ENCODE measurements around the gene RNF222. TPM values are rescaled to one million over a fixed set of nuclear protein-coding genes. Genes with fewer than 3 reads are reported as not detected.
"Not testable (repeated sequence)": the region's sequence is repeated elsewhere in the genome, so short reads cannot be mapped to it uniquely, and the experiment has no call there.

The RNF222 gene
- total RNA-seq, 8 experiments from 2014 or later, result 0.11 to 0.81 (median 0.19) TPM

DNA sequence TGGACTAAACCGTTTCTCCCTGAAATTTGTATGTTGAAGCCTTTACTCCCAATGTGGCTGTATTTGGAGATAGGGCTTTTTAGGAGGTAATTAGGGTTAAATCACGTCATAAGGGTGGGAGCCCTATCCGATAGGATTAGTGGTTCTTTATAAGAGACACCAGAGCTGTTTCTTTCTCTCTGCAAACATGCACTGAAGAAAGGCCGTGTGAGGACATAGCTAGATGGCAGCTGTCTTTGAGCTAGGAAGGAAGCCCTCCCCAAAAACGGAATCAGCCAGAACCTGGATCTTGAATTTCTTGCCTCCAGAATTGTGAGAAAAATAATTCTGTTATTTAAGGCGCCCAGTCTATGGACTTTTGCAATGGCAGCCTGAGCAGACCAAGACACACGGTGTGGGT, 43.9 kb downstream of the RNF222 start:
- WGBS, 10 experiments, result 46 to 75% (median 63%) methylated on average over 1 to 7 of the region's 7 CpGs; no CpG with 5 or more reads in 2 of the 10 experiments
- in situ Hi-C loops (cut with MboI; ENCODE audit: low pct_unique_long_range_greater_than_20kb in 2 of 9, low sequenced_read_pairs in 9 of 9, unreplicated experiment in 9 of 9), result no loop called here
- Histone ChIP-seq H3K4me3 (no peak overlapping the region), H3K27ac (no peak overlapping the region), H3K4me1 (replicated peaks in 1 of 2) (peaks cover 2 to 6% of the 10 kb centered on the region in 2 donors)
- ATAC-seq (replicated peaks in 6 of 8), result no peak

DNA sequence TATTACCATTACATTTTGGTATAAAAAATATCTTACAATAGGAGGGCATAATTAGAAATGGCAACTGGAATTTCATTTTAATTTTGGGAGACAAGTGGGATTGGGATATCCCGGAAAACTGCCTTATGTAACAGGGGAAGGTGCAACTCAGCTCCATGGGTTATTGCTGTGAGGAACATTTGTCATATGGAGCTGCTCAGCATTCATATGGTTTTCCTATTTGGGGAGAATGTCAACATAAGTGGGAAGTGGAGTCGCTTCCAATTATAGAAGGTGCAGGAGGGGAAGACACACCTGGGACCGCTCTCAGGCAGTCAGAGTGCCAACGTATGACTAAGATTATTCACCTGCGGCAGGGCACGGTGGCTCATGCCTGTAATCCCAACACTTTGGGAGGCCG, 47.3 kb downstream of the RNF222 start:
- ATAC-seq (replicated peaks in 6 of 8), result no peak
- Histone ChIP-seq H3K4me3 (no peak overlapping the region), H3K27ac (no peak overlapping the region), H3K4me1 (replicated peaks in 1 of 2) (peaks cover 2 to 6% of the 10 kb centered on the region in 2 donors)
- in situ Hi-C loops (cut with MboI; ENCODE audit: low pct_unique_long_range_greater_than_20kb in 2 of 9, low sequenced_read_pairs in 9 of 9, unreplicated experiment in 9 of 9), result no loop called here
- 60 to 100% (median 79%) methylated on average over 1 to 6 of the region's 7 CpGs; no CpG with 5 or more reads in 4 of the 10 experiments for WGBS, 10 experiments

DNA sequence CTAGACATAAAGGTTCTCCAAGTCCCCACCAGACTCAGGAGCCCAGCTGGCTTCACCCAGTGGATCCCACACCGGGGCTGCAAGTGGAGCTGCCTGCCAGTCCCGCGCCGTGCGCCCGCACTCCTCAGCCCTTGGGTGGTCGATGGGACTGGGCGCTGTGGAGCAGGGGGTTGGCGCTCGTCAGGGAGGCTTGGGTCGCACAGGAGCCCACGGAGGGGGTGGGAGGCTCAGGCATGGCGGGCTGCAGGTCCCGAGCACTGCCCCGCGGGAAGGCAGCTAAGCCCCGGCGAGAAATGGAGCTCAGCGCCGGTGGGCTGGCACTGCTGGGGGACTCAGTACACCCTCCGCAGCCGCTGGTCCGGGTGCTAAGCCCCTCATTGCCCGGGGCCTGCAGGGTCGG, 50.6 kb downstream of the RNF222 start:
- ATAC-seq (replicated peaks in 6 of 8); in situ Hi-C loops (cut with MboI; ENCODE audit: low pct_unique_long_range_greater_than_20kb in 2 of 9, low sequenced_read_pairs in 9 of 9, unreplicated experiment in 9 of 9); H3K27ac ChIP-seq; H3K4me3 ChIP-seq; H3K4me1 ChIP-seq (replicated peaks in 1 of 2): not testable (repeated sequence)
- WGBS, 10 experiments, result no CpG with 5 or more reads among the region's 25 CpGs

DNA sequence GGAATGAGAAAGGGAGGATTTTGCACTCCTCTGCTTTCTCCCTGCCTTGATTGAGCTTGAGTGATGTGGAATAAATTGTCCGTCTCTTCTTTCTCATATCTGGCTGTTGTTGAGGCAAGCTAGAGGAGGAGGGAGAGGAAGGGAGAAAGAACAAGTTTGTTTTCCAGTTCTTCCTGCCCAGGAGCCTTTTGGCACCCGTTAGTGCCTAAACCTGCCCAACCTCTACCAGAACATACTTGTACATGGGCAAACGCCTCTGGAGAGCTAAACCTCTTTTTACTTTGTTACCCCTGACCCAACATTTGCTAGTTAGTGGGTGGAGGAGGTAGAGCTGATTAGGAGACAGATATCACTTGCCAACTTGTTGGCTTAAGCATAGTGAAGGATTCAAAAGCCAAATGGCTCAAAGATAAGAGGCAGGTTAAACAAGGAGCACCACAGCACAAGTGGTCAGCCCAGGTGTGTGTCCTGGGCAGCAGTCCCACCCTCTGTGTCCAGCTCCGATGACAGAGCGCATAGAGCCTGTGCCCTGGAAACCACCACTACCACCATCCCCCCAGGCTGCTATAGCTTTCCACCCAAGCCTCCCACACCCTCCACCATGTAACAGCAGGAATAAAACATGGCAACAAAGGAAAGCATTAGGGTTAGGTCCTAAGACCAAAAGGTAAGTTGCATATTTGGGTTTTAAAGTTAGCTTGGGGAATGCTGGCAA, 51.5 kb downstream of the RNF222 start:
- ATAC-seq (replicated peaks in 6 of 8), result no peak
- 40 to 83% (median 68%) methylated on average over 1 to 3 of the region's 5 CpGs; no CpG with 5 or more reads in 4 of the 10 experiments for WGBS, 10 experiments
- H3K27ac ChIP-seq, result no peak overlapping the region
- H3K4me3 ChIP-seq, result no peak overlapping the region
- in situ Hi-C loops (cut with MboI; ENCODE audit: low pct_unique_long_range_greater_than_20kb in 2 of 9, low sequenced_read_pairs in 9 of 9, unreplicated experiment in 9 of 9), result no loop called here
- H3K4me1 ChIP-seq (replicated peaks in 1 of 2), result no peaks in the 10 kb centered on the region

DNA sequence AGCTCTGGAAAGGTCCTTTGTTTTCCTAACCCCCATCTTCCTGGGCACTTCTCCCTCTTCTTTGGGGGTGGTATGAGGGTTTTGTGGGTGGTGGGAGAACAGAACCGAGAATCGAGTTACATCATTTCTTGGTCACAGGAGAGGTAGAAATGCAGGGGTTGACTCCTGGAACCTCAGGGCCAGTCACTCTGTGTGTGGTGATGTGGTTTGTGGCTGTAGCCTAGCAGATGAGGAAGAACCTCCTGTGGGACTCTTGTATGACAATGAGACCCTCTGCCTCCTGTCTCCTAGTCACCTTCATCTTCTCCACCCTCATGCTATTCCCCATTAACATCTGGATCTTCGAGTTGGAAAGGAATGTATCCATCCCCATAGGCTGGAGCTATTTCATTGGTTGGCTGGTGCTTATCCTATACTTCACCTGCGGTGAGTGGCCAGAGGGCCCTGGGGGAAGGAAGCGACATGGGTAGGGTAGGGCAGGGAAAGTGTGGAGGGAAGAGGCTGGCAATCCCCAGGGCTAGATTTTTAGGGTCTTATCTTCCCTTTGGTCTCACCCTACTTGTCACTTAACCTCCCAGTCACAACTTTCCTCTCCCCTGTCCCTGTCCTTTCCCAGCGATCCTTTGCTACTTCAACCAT, 52.5 kb downstream of the RNF222 start:
- 10 to 86% (median 65%) methylated on average over 1 to 5 of the region's 6 CpGs; no CpG with 5 or more reads in 4 of the 10 experiments for WGBS, 10 experiments
- in situ Hi-C loops (cut with MboI; ENCODE audit: low pct_unique_long_range_greater_than_20kb in 2 of 9, low sequenced_read_pairs in 9 of 9, unreplicated experiment in 9 of 9), result no loop called here

DNA sequence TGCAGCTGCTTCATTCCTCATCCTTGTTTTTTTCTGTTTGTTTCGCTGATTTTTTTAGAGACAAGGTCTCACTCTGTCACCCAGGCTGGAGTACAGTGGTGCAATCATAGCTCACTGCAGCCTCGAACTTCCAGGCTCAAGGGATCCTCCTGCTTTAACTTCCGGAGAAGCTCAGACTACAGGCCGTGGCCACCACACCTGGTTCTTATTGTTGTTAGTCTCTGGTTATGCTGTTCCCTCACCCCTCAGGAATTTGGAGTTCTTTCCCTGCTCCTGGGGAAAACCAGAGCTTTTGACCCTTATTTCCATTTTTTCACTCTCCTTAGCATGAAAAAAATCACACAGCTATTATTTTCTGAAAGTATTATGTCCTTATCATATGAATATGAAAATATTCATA, 56.2 kb downstream of the RNF222 start:
- ATAC-seq (replicated peaks in 6 of 8), result peak in 2 of 8 experiments; percentile 21 to 25
- in situ Hi-C loops (cut with MboI; ENCODE audit: low pct_unique_long_range_greater_than_20kb in 2 of 9, low sequenced_read_pairs in 9 of 9, unreplicated experiment in 9 of 9), result no loop called here
- Histone ChIP-seq H3K4me3 (no peak overlapping the region), H3K27ac (no peak overlapping the region), H3K4me1 (replicated peaks in 1 of 2) (peaks cover 9 to 11% of the 10 kb centered on the region in 2 donors)
- WGBS, 10 experiments, result 0 to 82% (median 60%) methylated on average over 1 to 4 of the region's 4 CpGs; no CpG with 5 or more reads in 1 of the 10 experiments

More for the DNA sequence above, 52.5 kb downstream of the RNF222 start:
- no peak for ATAC-seq (replicated peaks in 6 of 8)
- Histone ChIP-seq H3K4me3 (no peak overlapping the region), H3K4me1 (replicated peaks in 1 of 2) (no peaks in the 10 kb centered on the region), H3K27ac (no peak overlapping the region)

Other genes starting within 250 kb of the RNF222 start
- gene PER1, start 245.4 kb downstream of the RNF222 start, total RNA-seq, result 10 to 100 TPM; 12.2 to 51.5 (median 27.3) TPM
- gene VAMP2, start 234.9 kb downstream of the RNF222 start, total RNA-seq, result 100 to 1,000 TPM in 1 of 8 experiments, 10 to 100 TPM in 6, 1 to 10 TPM in 1; 8.3 to 148 (median 39.3) TPM
- 10 to 100 TPM in 7 of 8 experiments, 1 to 10 TPM in 1; 5.8 to 54.2 (median 30.1) TPM for gene TMEM107, start 221.4 kb downstream of the RNF222 start, total RNA-seq
- 10 to 100 TPM in 1 of 8 experiments, 1 to 10 TPM in 7; 3.5 to 11.1 (median 5.6) TPM for gene BORCS6, start 207.6 kb downstream of the RNF222 start, total RNA-seq
- 10 to 100 TPM in 3 of 8 experiments, 1 to 10 TPM in 4, under 1 TPM in 1; 0.71 to 70.7 (median 3.0) TPM for gene AURKB, start 187.3 kb downstream of the RNF222 start, total RNA-seq
- 10 to 100 TPM in 5 of 8 experiments, 1 to 10 TPM in 3; 3.9 to 20.9 (median 12.2) TPM for gene CTC1, start 149.8 kb downstream of the RNF222 start, total RNA-seq
- 10 to 100 TPM; 19.6 to 71.5 (median 28.3) TPM for gene PFAS, start 148.5 kb downstream of the RNF222 start, total RNA-seq
- 10 to 100 TPM; 17.0 to 26.9 (median 23.1) TPM for gene RANGRF, start 109.2 kb downstream of the RNF222 start, total RNA-seq
- gene SLC25A35, start 102.4 kb downstream of the RNF222 start, total RNA-seq, result 1 to 10 TPM; 1.0 to 7.9 (median 2.5) TPM
- 1 to 10 TPM in 2 of 8 experiments, under 1 TPM in 4, not detected in 2; 0.13 to 1.6 (median 0.34) TPM for gene ARHGEF15, start 87.6 kb downstream of the RNF222 start, total RNA-seq
- under 1 TPM in 1 of 8 experiments, not detected in 7; 0.25 TPM for gene ODF4, start 58.0 kb downstream of the RNF222 start, total RNA-seq
- 1,000 to 10,000 TPM; 3,314 to 6,110 (median 4,631) TPM for gene RPL26, start 14.6 kb downstream of the RNF222 start, total RNA-seq
- 10 to 100 TPM; 31.8 to 63.6 (median 54.6) TPM for gene NDEL1, start 38.1 kb upstream of the RNF222 start, total RNA-seq
- gene MYH10, start 232.9 kb upstream of the RNF222 start, total RNA-seq, result 100 to 1,000 TPM in 5 of 8 experiments, 10 to 100 TPM in 3; 67.1 to 263 (median 139) TPM

Data from motor neuron (in vitro differentiated cells).